HG02763 (cell line): Measurements from ENCODE around the gene NPEPL1.
"Not testable (repeated sequence)": the region's sequence is repeated elsewhere in the genome, so short reads cannot be mapped to it uniquely, and the experiment has no call there.

ENCODE experiments used
- ATAC-seq: cut with Tn5 transposase; IDR thresholded peaks from one replicate; pipeline ENCODE4 v1.9.1; 2021; ENCODE audit warnings: mild to moderate bottlenecking, moderate library complexity; ENCODE audit not compliant: unreplicated experiment

Gene NPEPL1

DNA sequence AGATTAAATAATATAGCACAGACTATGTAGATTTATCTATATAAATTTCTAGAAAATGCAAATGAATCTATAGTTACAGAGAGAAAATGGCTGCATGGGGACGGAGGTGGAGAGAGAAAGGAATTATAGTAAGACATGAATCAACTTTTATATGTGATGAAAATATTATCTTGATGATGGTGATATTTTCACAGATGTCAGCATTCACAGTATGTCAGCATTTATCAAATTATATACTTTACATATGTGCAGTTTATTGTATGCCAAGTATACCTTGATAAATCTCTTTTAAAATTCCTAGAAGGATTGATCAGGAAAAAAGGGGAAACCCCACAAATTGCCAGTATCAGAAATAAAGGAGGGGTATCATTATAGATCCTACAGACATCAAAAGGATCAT, 44.6 kb downstream of the NPEPL1 start:
- ATAC-seq, result no peak

DNA sequence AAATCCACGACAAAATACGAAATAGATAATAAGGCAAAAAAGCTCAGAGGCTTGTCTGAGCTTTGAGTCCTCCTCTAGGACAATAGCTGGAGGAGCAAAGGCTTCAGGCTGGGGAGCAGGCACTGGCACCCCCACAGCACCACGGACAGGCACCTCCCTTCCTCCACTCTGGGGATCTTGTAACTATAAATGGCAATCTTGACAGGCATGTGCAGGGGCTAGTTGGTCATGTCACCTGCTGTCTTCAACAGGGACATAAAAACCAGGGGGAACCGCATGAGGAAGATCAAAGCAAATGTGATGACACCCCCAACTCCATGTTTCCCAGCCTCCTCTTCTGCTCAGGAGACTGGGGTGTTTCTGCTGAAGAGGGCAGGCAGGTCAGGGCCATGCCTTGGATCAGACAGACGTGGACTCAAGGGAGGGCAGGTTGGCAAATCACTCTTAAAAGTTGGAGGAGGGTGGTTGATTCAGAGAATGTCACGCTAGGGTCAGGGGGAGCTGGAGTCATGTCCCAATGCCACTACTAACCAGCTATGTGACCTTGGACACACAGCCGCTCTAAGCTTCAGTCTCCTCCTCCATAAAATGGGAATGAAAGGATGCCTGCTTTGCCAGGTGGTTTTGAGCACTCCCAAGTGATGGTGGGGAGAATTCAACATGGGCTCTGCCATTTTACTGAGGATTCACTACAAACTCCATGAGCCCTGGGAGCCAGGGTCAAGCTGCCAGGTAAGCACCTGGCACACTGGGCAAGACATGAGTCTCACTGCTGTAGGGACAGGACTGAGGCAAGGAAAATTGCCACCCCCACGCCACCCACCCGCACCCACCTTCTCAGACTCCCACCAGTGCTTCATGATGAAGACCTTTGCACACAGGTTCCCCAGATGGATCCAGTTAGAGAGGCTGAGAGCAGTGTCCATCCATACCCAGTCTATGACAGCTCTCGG, 48.0 kb downstream of the NPEPL1 start:
- no peak for ATAC-seq

DNA sequence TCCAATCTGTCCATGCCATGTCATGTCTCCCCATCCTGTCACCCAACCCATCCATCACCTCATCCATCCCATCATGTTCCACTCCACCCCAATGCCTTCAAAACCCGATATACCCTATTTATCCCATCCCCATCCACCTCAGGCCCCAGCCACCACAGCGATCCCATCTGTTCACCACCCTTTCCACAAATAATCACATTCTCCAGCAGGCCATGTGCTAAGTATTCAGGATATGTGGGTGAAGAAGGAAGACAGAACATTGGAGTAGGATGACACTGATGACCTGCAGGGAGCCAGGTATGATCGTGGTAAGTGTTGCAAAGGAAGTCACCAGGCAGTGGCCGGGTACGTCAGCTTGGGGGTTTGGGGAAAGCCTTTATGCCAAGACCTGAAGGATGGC, 48.8 kb downstream of the NPEPL1 start:
- no peak for ATAC-seq

DNA sequence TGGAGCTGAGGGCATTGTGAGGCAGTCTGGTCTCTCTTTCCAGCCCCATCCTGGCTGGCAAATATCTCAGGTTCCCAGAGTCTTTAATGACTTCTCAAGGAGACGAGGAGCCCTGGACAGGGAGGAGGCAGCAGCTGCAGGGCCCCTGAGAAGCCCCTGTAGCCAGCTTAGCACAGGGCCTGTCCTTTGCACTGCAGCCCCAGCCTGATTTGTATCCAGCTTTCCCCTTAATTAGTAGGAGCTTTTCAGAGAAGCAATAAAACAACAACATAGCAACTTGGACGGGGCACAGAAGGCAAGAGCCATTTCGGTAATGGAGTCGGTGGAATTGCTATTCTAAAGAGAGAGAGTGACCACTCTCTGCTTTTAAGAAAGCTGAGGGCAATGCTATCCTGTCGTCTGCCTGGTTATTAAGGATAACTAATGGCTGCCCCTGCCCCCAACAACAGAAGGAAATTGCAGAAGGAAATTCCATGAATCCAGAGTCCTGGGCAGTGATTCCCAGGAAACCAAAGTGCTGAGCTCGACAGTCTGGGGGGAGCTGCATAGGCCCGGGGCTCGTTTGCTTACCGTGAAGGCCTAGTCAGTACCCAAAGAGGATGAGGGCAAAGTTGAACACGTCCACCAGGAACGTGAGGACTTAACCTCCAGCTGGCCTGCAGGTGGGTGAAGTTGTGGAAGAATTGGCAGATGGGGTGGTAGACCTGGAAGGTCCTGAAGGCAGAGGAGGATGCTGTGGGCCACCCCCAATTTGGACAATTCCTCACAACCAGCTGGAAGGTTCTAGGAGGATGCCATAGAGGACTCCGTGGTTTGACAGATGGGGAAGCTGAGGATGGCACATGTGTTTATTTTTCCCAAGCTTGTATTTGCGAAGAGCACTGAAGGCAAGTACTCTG, 50.3 kb downstream of the NPEPL1 start:
- ATAC-seq, result no peak

DNA sequence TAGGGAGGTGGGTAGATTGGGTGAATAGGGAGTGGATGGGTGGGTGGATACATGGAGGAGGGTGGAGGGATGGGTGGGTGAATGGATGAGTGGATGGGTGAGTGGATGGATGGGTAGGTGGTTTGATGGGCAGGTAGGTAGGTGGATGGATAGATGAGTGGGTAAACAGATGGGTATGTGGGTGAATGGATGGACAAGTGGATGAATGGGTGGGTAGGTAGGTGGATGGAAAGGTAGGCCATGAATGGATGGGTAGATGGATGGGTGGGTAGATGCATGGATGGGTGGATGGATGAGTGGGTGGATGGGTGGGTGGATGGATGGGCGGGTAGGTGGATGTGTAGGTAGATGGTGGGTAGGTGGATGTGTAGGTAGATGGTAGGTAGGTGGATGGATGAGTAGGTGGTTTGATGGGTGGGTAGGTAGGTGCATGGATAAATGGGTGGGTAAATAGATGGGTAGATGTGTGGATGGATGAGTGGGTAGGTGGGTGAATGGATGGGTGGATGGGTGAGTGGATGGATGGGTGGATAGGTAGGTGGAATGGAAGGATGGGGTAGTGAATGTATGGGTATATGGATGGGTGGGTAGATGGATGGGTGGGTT, 51.4 kb downstream of the NPEPL1 start:
- no peak for ATAC-seq

DNA sequence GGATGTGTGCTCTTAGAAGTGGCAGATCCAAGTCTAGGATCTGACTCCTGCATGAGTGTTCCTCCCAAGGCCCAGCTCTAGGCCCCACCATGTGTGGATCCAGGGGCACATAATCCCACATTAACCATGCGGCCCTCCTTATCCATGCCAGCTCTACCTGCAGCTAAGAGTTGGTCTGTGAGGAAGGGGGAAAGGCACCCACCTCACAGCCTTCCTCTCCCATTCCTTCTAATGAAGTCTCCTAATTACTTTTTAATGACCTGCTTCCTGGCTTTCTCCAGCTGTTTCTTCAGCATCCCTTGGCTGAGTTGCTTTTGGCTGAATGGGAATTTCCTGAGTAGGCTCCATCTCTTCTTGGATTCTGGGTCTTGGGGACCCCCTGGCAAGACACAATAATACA, 52.2 kb downstream of the NPEPL1 start:
- no peak for ATAC-seq

DNA sequence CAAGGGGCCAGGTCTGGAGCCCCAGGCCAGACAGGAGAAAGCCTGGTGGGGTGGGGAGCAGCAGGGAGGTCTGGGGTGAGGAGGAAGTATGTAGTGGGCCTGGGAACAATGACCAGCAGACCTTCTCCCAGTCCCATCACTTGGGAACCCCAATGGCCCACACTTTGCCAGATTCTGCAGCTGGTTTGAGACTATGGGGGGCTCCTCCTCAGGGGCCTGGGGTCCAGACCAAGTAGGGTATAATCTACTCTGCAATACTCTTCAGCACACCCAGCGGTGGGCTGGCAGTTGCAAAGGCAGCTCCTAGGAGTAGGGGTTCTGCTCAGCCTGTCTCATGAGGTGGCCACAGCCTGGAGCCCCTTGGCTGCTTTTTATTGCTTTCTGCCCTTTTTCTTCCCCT, 52.8 kb downstream of the NPEPL1 start:
- ATAC-seq, result no peak

DNA sequence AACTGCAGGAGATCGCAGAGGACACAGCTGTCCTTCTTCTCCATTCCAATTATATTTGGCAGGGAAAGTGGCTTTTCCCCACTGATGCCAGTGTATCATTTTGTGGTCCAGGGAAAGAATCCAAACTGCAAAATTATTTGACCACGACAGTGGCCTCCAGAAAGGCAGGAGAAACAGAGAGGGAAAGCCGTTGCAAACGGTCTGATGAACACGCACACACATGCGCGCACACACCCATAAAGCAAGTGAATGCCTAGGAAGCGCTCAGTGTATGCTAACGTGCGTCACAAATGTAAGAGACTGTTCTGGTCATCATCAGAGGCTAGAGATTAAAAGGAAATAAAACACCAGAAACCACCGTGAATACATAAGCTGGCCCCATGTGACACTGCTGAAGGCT, 54.0 kb downstream of the NPEPL1 start:
- no peak for ATAC-seq

DNA sequence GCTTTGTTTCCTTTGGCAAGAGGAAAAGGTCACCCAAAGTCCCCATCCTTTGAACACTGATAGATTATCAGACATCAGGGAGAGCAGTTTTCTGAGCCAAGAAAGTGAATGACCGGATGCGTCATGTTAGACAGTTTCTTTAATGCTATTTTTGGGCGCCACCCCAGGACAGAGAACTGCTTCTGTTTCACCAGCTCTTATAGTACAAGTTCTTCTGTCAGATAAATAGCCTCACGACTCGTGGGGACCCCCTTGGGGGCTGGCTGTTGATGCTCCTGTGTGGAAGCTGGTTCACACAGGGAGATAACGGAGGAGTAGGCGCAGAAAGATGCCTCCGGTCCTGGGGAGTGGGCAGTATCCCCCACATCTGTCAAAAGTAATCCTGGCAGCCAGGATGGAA, 54.6 kb downstream of the NPEPL1 start:
- ATAC-seq, result no peak

DNA sequence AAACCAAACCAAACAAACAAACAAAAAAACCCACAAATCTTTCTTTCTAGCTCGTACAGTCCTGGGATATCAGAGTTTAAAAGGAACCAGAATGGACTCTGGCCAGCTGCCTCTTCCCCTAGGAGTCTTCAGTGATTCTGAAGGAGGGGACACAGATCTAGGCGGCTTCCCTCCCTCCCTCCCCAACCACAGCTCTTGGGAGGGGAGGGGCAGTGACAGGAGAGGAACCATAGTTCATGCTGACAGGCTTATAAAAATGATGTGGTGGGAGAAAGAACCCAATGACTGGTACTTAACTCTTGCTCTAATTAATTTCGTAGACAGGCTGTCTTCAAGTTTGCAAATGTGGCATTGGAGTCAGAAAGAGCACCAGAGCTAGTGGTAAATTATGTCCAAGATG, 56.0 kb downstream of the NPEPL1 start:
- no peak for ATAC-seq

DNA sequence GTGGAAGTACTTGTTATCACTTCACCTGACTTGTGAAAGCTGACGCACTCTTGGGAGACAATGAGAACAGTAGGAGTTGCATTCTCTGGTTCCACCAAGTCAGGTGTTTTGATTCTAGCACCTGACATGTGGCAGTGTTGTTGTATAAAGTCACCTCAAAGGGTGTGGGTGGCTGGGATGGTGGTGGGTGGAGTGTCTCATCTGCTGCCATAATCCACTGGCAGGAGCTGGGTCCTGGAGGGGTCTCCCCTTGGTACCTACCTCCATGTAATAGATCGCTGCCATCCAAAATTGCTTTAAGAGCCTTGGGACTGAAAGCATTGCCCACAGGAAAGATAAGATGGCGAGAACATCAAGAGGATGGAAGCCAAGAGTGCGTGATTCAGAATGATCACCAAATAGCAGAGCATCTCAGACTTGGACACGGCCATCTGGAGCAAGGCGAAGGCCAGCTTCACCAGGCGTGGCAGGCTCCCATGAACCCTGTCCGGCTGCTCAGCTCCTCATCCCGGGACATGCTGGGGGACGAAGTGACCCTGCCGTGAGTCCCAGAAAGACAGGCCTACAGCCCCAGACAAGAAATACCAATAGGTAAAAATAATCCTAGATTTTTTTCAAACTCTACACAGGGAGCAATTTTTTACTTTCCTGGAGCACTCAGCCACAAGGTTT, 56.6 kb downstream of the NPEPL1 start:
- no peak for ATAC-seq

DNA sequence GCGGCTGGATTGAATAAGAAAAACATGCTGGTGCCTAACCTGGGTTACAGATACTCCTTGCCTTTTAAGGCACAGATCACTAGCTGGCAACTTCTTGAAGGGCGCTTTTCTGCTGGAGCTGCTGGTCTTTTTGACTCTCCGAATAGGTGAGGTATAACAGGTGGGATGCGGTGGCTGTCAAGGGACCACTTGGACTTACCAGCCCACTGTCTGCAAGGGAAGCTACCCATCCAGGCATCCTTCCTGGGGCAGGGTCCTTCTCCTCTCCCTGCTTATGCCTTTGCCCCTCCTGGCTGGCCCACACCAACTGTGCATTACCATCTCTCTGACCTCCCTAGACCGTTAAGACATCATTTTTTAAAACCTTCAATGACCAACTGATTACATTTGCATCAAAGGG, 57.4 kb downstream of the NPEPL1 start:
- ATAC-seq, result no peak

DNA sequence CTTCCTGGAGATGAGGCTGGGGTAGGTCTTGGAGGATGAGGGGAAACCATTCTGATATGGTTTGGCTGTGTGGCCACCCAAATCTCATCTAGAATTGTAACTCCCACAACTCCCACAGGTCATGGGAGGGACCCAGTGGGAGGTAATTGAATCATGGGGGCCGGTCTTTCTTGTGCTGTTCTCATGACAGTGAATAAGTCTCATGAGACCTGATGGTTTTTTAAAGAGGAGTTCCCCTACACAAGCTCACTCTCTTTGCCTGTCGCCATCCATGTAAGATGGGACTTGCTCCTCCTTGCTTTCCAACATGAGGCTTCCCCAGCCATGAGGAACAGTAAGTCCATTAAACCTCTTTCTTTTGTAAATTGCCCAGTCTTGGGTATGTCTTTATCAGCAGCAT, 58.1 kb downstream of the NPEPL1 start:
- ATAC-seq, result not testable (repeated sequence)

DNA sequence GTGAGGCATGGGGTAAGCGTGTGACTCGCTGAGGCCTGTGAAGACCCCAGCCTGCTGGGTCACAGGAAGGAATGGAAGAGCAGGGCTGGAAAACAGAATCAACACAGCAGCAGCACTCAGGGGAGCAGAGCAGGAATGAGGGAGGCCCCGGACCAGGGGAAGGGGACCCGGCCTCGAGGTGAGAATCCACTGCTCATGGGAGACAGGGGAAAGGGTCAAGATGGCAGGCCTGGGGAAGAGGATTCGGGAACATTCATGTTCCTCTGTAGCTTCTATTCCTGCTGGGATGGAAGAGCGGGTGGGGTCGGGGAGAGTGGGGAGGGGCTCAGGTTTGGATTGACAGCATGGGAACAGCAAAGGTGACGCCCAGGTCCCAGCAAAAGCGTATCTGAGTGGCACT, 59.4 kb downstream of the NPEPL1 start:
- no peak for ATAC-seq

DNA sequence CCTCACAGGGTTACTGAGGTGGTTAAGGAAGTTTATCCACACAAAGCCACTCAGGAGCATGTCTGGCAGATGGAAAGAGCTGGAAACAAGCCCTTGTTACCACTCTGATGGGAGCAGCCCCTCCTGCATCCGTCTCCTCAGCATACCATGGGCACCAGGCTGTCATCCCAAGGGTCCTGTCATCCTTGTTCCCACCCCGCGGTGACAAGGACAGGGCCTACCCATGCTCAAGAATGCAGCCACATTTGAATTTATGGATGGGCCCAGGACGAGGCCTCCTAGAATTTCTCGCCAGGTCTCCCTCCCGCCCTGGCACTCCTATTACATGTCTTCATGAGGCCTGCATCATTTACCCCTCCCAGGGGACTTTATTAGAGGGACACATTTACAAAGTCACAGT, 60.0 kb downstream of the NPEPL1 start:
- ATAC-seq, result no peak

DNA sequence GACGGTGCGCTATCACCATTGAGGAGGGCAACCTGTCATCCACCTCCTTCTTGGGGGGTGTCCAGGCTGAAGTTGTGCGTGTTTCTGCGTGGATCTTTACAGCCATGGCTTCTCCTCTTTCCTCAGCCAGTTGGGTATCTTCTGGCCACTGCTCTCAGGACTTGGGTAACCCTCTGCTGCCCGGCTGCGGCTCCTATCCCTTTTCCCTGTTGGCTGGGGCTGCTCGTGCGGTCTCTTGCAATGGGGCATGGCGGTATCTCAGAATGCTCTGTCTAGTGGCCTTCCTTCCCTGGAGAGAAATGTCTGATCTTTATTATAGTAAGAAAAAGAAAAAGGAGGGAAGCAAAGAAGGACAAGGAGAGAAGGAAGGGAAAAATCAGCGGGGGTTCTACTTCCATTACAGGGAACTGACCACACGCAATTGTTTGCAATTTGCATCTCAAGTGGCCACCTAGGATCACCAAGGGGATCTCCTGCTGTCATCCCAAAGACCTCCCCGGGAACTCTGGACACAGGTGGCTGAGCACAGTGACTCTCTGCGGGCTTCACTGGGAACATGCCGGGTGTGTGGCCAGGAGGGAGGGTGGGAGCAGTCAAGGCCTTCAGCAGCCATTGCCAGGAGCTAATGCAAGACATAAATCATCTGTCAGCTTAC, 60.8 kb downstream of the NPEPL1 start:
- no peak for ATAC-seq

DNA sequence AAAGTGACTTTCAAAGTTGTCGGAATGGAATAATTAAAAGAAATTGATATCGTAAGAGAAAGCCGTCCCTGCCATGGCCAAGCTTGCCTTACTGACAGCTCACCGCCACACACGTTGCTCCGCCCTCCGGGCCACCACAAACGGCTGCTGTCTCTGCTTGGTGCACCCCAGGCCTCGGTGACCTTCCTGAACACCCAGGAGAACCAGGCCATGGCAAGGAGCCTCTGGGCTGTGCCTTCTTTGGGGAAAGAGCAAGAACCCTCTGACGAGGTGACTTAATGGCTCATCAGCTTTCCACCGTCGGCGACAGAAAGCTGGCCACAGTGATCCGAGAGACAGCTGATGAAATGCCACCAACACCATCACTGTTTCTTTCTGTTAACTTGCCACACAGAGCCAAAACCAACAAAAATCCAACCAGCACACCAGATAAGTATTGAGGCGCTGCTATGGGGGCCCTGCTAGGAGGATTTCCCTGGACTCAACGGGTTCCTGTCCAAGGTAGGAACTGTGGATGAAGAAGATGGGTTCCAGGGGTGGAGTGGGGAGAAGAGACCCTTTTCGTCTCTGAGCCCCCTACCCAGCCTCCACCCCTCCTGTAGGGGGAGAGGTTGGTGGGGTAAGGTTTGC, 61.4 kb downstream of the NPEPL1 start:
- ATAC-seq, result no peak

DNA sequence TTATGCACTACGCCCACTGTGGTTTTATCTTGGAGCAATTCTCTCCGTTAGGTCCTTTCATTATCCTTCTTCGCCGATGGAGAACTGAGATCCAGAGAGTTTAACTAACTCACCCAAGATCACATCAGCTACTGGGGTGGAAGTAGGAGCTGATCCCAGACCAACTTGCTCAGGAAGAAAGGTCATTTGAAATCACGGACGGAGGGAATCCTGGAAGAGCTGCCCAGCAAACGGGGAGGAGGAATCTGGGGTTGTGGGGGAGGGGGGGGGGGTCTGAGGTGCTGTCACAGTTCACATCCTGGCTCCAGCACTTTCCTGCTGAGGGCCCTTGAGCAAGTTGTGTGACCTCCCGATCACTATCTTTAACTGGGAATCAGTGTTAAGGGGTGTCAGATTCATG, 62.0 kb downstream of the NPEPL1 start:
- no peak for ATAC-seq

DNA sequence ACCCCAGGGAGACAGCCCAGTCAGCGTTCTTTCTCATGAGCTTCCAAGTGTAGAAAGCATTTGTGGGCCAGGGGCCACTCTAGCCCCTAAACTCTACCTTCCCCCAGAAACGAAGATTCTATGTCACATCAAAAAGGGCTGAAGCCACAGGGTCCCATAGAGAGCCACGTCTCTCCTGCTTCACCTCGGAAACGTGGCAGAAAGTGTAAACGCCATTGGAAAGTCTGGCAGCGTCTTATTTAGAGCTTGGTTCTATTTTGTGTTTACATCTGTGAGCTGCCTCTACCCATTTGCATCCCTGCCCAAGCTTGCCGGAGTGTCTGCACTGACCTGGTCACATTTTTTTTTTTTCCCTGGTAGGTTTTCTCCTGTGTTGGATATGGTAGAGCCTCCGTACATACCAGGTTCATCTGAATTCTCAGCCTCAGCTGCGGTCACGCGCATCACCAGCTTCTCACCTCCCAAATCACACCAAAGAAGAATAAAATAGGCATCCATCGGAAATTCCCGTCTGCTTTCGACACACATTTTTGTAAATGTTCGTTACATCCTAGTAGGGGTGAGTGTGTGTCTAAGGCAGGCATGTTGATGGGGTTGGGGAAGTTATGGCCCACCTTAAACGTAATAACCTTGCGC, 62.6 kb downstream of the NPEPL1 start:
- no peak for ATAC-seq
